Testis (tissue), 2 donors: ENCODE measurements around the gene NUP214.

Experiments used
- CTCF ChIP-seq, 3 experiments: fragments of 450-650 bp in 2 of 3; fragments of 200-600 bp in 1 of 3; sonication (generic) in 1 of 3; IDR thresholded peaks; one replicate each; pipeline ENCODE4 v1.5.1; 2016 to 2019; ENCODE audit warnings: antibody characterized with exemption in 3 of 3, mild to moderate bottlenecking in 2 of 3, moderate library complexity in 1 of 3
- POLR2A ChIP-seq: fragments of 450-650 bp; IDR thresholded peaks from one replicate; pipeline ENCODE4 v1.6.1; 2017; ENCODE audit warnings: antibody characterized with exemption, mild to moderate bottlenecking, moderate library complexity

- no peak for TF ChIP-seq CTCF (IDR thresholded peaks at IDR 0.05)
- TF ChIP-seq POLR2A: no peak
These were observed 92.1 kb downstream of the NUP214 start for GRCh38 chr9:131217331-131218031.
